Transverse colon (tissue), 4 donors: ENCODE measurements around the gene DHRS12.

Experiments
- CTCF ChIP-seq, 5 experiments: fragments of 200-600 bp in 3 of 5; fragments of 450-650 bp in 2 of 5; sonication (generic) in 3 of 5; IDR thresholded peaks; 1 replicate in 2 of 5; 2 replicates in 3 of 5; pipeline ENCODE4 v1.5.1; 2016 to 2017; ENCODE audit warnings: antibody characterized with exemption in 5 of 5, inconsistent platforms in 3 of 5, mild to moderate bottlenecking in 2 of 5, moderate library complexity in 1 of 5
- POLR2AphosphoS5 ChIP-seq, 3 donors: sonication (generic); formaldehyde crosslinking; IDR thresholded peaks; one replicate each; pipeline ENCODE4 v1.6.1; 2016; ENCODE audit warnings: antibody characterized with exemption in 3 of 3

- TF ChIP-seq POLR2AphosphoS5 (IDR thresholded peaks at IDR 0.05) (no peak), CTCF (IDR thresholded peaks at IDR 0.05) (no peak)
Observed at GRCh38 chr13:51724721-51725120, 79.2 kb downstream of the DHRS12 start.
